PC-3 (cell line): ENCODE results near the gene TSSC4. TPM values are rescaled to one million over a fixed set of nuclear protein-coding genes. Genes with fewer than 3 reads are reported as not detected.

Experiments used
- ATAC-seq: fragments of 200-7000 bp; cut with Tn5 transposase; 2 replicates; pipeline ENCODE4 v1.9.1; 2020; ENCODE audit warnings: mild to moderate bottlenecking, moderate library complexity
- BruUV-seq: library from RNA; stranded (reverse); fragments of 400-500 nt; replicated peaks from 2 replicates; lab custom pipeline; 2021; lab: Mats Ljungman, UMichigan
- CTCF ChIA-PET: fragments of 300-600 bp; sonication (Branson Sonifier 250); formaldehyde crosslinking; loops from one replicate; lab custom pipeline; 2022; ENCODE audit warnings: antibody characterized with exemption; lab: Charles Lee
- POLR2A ChIA-PET: fragments of 300-600 bp; sonication (Branson Sonifier 250); formaldehyde crosslinking; loops from one replicate; lab custom pipeline; 2022; ENCODE audit warnings: antibody characterized with exemption; ENCODE audit not compliant: unreplicated experiment; lab: Charles Lee
- DNase-seq: peaks from one replicate; pipeline ENCODE4 v3.0.0-alpha.2; 2015
- H2AFZ ChIP-seq: fragments of 300-600 bp; sonication (generic); 2 replicates; pipeline ENCODE4 v1.6.0; 2016; ENCODE audit warnings: antibody characterized with exemption, low read length
- H3F3A ChIP-seq: fragments of 300-600 bp; sonication (generic); one replicate; pipeline ENCODE4 v1.6.0; 2017; ENCODE audit warnings: antibody characterized with exemption, low read length, control low read depth, mild to moderate bottlenecking; ENCODE audit not compliant: unreplicated experiment
- H3K27ac ChIP-seq: fragments of 300-600 bp; sonication (generic); 2 replicates; pipeline ENCODE4 v1.5.1; 2016; ENCODE audit warnings: mild to moderate bottlenecking, low read length
- H3K27me3 ChIP-seq: fragments of 300-600 bp; sonication (generic); 2 replicates; pipeline ENCODE4 v1.6.1; 2016; ENCODE audit warnings: low read length, mixed read lengths
- H3K36me3 ChIP-seq: fragments of 300-600 bp; sonication (generic); 2 replicates; pipeline ENCODE4 v1.6.1; 2016; ENCODE audit warnings: low read depth, mixed run types, low read length, mixed read lengths
- H3K4me1 ChIP-seq: fragments of 300-600 bp; sonication (generic); 2 replicates; pipeline ENCODE4 v1.5.1; 2016; ENCODE audit warnings: low read length; ENCODE audit not compliant: insufficient read depth
- H3K4me2 ChIP-seq: fragments of 300-600 bp; sonication (generic); 2 replicates; pipeline ENCODE4 v1.6.0; 2016; ENCODE audit warnings: low read length
- H3K4me3 ChIP-seq: fragments of 300-600 bp; sonication (generic); 2 replicates; pipeline ENCODE4 v1.5.1; 2016; ENCODE audit warnings: mild to moderate bottlenecking, low read length, mixed read lengths
- H3K79me2 ChIP-seq: fragments of 300-600 bp; sonication (generic); 2 replicates; pipeline ENCODE4 v1.6.1; 2017; ENCODE audit warnings: low read length, mixed read lengths
- H3K9ac ChIP-seq: fragments of 300-600 bp; sonication (generic); 2 replicates; pipeline ENCODE4 v1.6.0; 2016; ENCODE audit warnings: mild to moderate bottlenecking, low read length
- H3K9me2 ChIP-seq: fragments of 300-600 bp; sonication (generic); replicated peaks from 2 replicates; pipeline ENCODE4 v1.6.1; 2016; ENCODE audit warnings: mixed run types, low read length, mixed read lengths
- H3K9me3 ChIP-seq: fragments of 300-600 bp; sonication (generic); 2 replicates; pipeline ENCODE4 v1.6.1; 2016; ENCODE audit warnings: low read length, mixed read lengths
- H4K20me1 ChIP-seq: fragments of 300-600 bp; sonication (generic); 2 replicates; pipeline ENCODE4 v1.6.1; 2016; ENCODE audit warnings: low read length, mixed read lengths
- CTCF ChIP-seq: fragments of 300-600 bp; sonication (generic); conservative IDR thresholded peaks from 2 replicates; pipeline ENCODE4 v1.5.1; 2017; ENCODE audit warnings: antibody characterized with exemption, low read depth, mild to moderate bottlenecking, low read length
- EZH2 ChIP-seq: fragments of 300-600 bp; sonication (generic); IDR thresholded peaks from one replicate; pipeline ENCODE4 v1.6.1; 2017; ENCODE audit warnings: antibody characterized with exemption, mild to moderate bottlenecking, low read length; ENCODE audit not compliant: unreplicated experiment
- EZH2phosphoT487 ChIP-seq: fragments of 300-600 bp; sonication (generic); IDR thresholded peaks from 2 replicates; pipeline ENCODE4 v1.6.1; 2018; ENCODE audit warnings: mild to moderate bottlenecking, antibody characterized with exemption, low read length, borderline replicate concordance
- intact Hi-C: fragments of 100-400 bp; cut with micrococcal nuclease; formaldehyde crosslinking; loops from 2 replicates; pipeline ENCODE4 v1.9.0; 2023
- total RNA-seq: library from RNA; depleted of rRNA; stranded (reverse); fragments of >200 nt; gene quantifications from 2 replicates; pipeline ENCODE4 v1.2.3, GENCODE V29; 2014

TSSC4 gene
- total RNA-seq, 1 experiment from 2014 or later = 88.3 TPM

GRCh38 chr11:2369896-2370295, 30.7 kb upstream of the TSSC4 start:
- H3K27me3 ChIP-seq = no peaks in the 10 kb centered on the region
- H3K4me2 ChIP-seq = no peak overlapping the region
- no peaks in the 10 kb centered on the region for H4K20me1 ChIP-seq
- ATAC-seq = no peak
- H3K4me3 ChIP-seq = no peak overlapping the region
- no peaks in the 10 kb centered on the region for H3K9me3 ChIP-seq
- intact Hi-C loops = no loop called here
- no peak overlapping the region for H2AFZ ChIP-seq
- ChIA-PET CTCF (no interaction called here), POLR2A (no interaction called here)
- H3K9ac ChIP-seq = no peak overlapping the region
- BruUV-seq = no TSS peak
- TF ChIP-seq CTCF (no peak), EZH2phosphoT487 (no peak), EZH2 (no peak)
- no peaks in the 10 kb centered on the region for H3F3A ChIP-seq
- H3K79me2 ChIP-seq = no peaks in the 10 kb centered on the region
- H3K9me2 ChIP-seq = no peaks in the 10 kb centered on the region
- H3K27ac ChIP-seq = no peak overlapping the region
- no peaks in the 10 kb centered on the region for H3K36me3 ChIP-seq
- no peaks in the 10 kb centered on the region for H3K4me1 ChIP-seq
- no peak for DNase-seq

- no peak overlapping the region for H3K4me2 ChIP-seq
- CTCF ChIA-PET = no interaction called here
Measured at GRCh38 chr11:2374456-2375201, 25.9 kb upstream of the TSSC4 start.

More at GRCh38 chr11:2374456-2375201, 25.9 kb upstream of the TSSC4 start:
- H4K20me1 ChIP-seq = peaks cover 14% of the 10 kb centered on the region
- no peaks in the 10 kb centered on the region for H3K27me3 ChIP-seq
- intact Hi-C loops = no loop called here
- TF ChIP-seq EZH2phosphoT487 (no peak), CTCF (no peak), EZH2 (no peak)
- no peaks in the 10 kb centered on the region for H3K9me3 ChIP-seq
- ATAC-seq (no peak), DNase-seq (no peak)
- no peaks in the 10 kb centered on the region for H3F3A ChIP-seq
- no peak overlapping the region for H3K4me3 ChIP-seq
- H3K36me3 ChIP-seq = no peaks in the 10 kb centered on the region
- peaks cover 22% of the 10 kb centered on the region for H3K79me2 ChIP-seq
- H2AFZ ChIP-seq = no peak overlapping the region
- no peaks in the 10 kb centered on the region for H3K9me2 ChIP-seq
- H3K9ac ChIP-seq = no peak overlapping the region
- no peak overlapping the region for H3K27ac ChIP-seq
- no TSS peak for BruUV-seq
- no peaks in the 10 kb centered on the region for H3K4me1 ChIP-seq
- POLR2A ChIA-PET = no interaction called here
